GM12878 (cell line): Measurements from ENCODE around the gene TNKS1BP1. TPM values are rescaled to one million over a fixed set of nuclear protein-coding genes. Genes with fewer than 3 reads are reported as not detected.

Experiments used
- ATAC-seq: fragments of 200-7000 bp; cut with Tn5 transposase; 3 replicates; pipeline ENCODE4 v1.9.1; 2020; ENCODE audit warnings: mild to moderate bottlenecking, moderate library complexity
- BruUV-seq: library from RNA; stranded (reverse); fragments of 400-500 nt; replicated peaks from 2 replicates; lab custom pipeline; 2021; lab: Mats Ljungman, UMichigan
- CTCF ChIA-PET: fragments of 300-600 bp; sonication (Branson Sonifier 250); formaldehyde crosslinking; extraction: SDS; loops from one replicate; lab custom pipeline; 2021; ENCODE audit warnings: inconsistent platforms; lab: Yijun Ruan, JAX
- POLR2A ChIA-PET: fragments of 350-600 bp; formaldehyde crosslinking; extraction: SDS; loops from one replicate; lab custom pipeline; 2021; ENCODE audit warnings: inconsistent platforms; lab: Charles Lee
- RAD21 ChIA-PET: fragments of 300-600 bp; sonication (Branson Sonifier 250); formaldehyde crosslinking; loops from one replicate; lab custom pipeline; 2023; ENCODE audit warnings: antibody characterized with exemption; ENCODE audit not compliant: unreplicated experiment; lab: Charles Lee
- SMC1A ChIA-PET: fragments of 300-600 bp; sonication (Branson Sonifier 250); formaldehyde crosslinking; loops from one replicate; lab custom pipeline; 2023; ENCODE audit not compliant: unreplicated experiment, uncharacterized antibody; lab: Charles Lee
- DNase-seq: peaks from one replicate; pipeline ENCODE4 v3.0.0-alpha.2; 2011; ENCODE audit warnings: low read depth, low spot score
- FAIRE-seq: peaks from 3 replicates; lab custom pipeline; 2011; peaks lifted over from hg19 to GRCh38; lab: Jason Lieb, UNC
- H2AFZ ChIP-seq: 2 replicates; pipeline ENCODE4 v1.6.0; 2011; ENCODE audit warnings: low read depth, low read length, control low read depth; ENCODE audit not compliant: control insufficient read depth
- H3K27ac ChIP-seq: 2 replicates; pipeline ENCODE4 v1.5.1; 2011; ENCODE audit warnings: control low read depth; ENCODE audit not compliant: control insufficient read depth, insufficient read depth
- H3K27me3 ChIP-seq, 2 experiments: replicated peaks in 1 of 2; 2 replicates each; pipeline versions ENCODE4 v1.6.0 to v1.6.1; 2011; ENCODE audit warnings: low read length in 1 of 2; ENCODE audit not compliant: control insufficient read depth in 2 of 2, insufficient read depth in 2 of 2
- H3K36me3 ChIP-seq, 2 experiments: 2 replicates each; pipeline ENCODE4 v1.5.1; 2011; ENCODE audit warnings: low read length in 1 of 2; ENCODE audit not compliant: control insufficient read depth in 2 of 2, insufficient read depth in 2 of 2
- H3K4me1 ChIP-seq: 2 replicates; pipeline ENCODE4 v1.6.1; 2011; ENCODE audit warnings: mild to moderate bottlenecking, low read length, moderate library complexity, mixed read lengths; ENCODE audit not compliant: control insufficient read depth, insufficient read depth
- H3K4me2 ChIP-seq: 2 replicates; pipeline ENCODE4 v1.6.0; 2011; ENCODE audit warnings: control low read depth; ENCODE audit not compliant: control insufficient read depth, insufficient read depth
- H3K4me3 ChIP-seq: fragments of 200-600 bp; sonication (generic); 2 replicates; pipeline ENCODE4 v1.5.1; 2016
- H3K79me2 ChIP-seq: 2 replicates; pipeline ENCODE4 v1.6.0; 2011; ENCODE audit warnings: low read length; ENCODE audit not compliant: control insufficient read depth, insufficient read depth
- H3K9ac ChIP-seq: 2 replicates; pipeline ENCODE4 v1.8.0; 2011; ENCODE audit warnings: low read length, control low read depth, mixed read lengths; ENCODE audit not compliant: control insufficient read depth, insufficient read depth
- H3K9me3 ChIP-seq: replicated peaks from 3 replicates; pipeline ENCODE4 v1.5.1; 2011; ENCODE audit warnings: mild to moderate bottlenecking, low read length; ENCODE audit not compliant: control insufficient read depth, insufficient read depth
- H4K20me1 ChIP-seq: 2 replicates; pipeline ENCODE4 v1.6.0; 2011; ENCODE audit not compliant: control insufficient read depth, insufficient read depth
- EED ChIP-seq: sonication (generic); IDR thresholded peaks from 2 replicates; pipeline ENCODE4 v1.6.1; 2016; ENCODE audit warnings: antibody characterized with exemption, low read depth
- HDAC2 ChIP-seq: fragments of 200-600 bp; sonication (generic); IDR thresholded peaks from 2 replicates; pipeline ENCODE4 v1.6.1; 2017
- MEF2B ChIP-seq: fragments of 450-650 bp; IDR thresholded peaks from 2 replicates; pipeline ENCODE4 v1.6.1; 2018; ENCODE audit warnings: mild to moderate bottlenecking, moderate library complexity; ENCODE audit not compliant: partially characterized antibody, poor library complexity, severe bottlenecking
- PML ChIP-seq: IDR thresholded peaks from 2 replicates; pipeline ENCODE4 v1.6.1; 2012; ENCODE audit warnings: low read length, inconsistent platforms
- WGBS: methylation state at CpG from one replicate; pipeline ENCODE4 v1.1.6; 2016; ENCODE audit warnings: low lambda C conversion rate; ENCODE audit not compliant: insufficient replicate concordance, insufficient coverage; ENCODE audit errors: missing lambda C conversion rate; 5-methylcytosine and 5-hydroxymethylcytosine counted together
- in situ Hi-C: fragments of 300-500 bp; cut with MboI; formaldehyde crosslinking; loops from 9 replicates; pipeline ENCODE4 v1.14.3; 2018; ENCODE audit warnings: mixed read lengths
- intact Hi-C: fragments of 100-400 bp; cut with micrococcal nuclease; formaldehyde crosslinking; loops from one replicate; pipeline ENCODE4 v1.14.2; 2022; ENCODE audit not compliant: unreplicated experiment
- polyA plus RNA-seq, 11 experiments: library from polyadenylated mRNA; depleted of rRNA in 4 of 11; unstranded in 6 of 11; stranded (reverse) in 5 of 11; fragments of >200 nt; fragmentation: Nextera tagmentation in 4 of 11; fragmentation: Illumina TruSeq in 1 of 11; extraction: Ambion mirVana in 4 of 11; extraction: Trizol in 1 of 11; gene quantifications; 1 replicate in 1 of 11; 2 replicates in 10 of 11; pipeline versions ENCODE4 v1.2.1 to v1.2.3, GENCODE V29; 2011 to 2016; ENCODE audit warnings: inconsistent platforms in 2 of 11, missing spikeins in 2 of 11, low read depth in 1 of 11
- total RNA-seq, 4 experiments: library from RNA; depleted of rRNA in 3 of 4; stranded (reverse); fragments of >200 nt in 3 of 4; fragmentation: Illumina TruSeq in 1 of 4; extraction: Trizol in 1 of 4; gene quantifications; 2 replicates each; pipeline versions ENCODE4 v1.2.1 to v1.2.3, GENCODE V29; 2013 to 2021
- TF ChIP-seq, protein P1 (sequence below): fragments of 450-650 bp; IDR thresholded peaks from 2 replicates; pipeline ENCODE4 v1.6.1; 2018; ENCODE audit warnings: mild to moderate bottlenecking, low read depth, moderate library complexity; ENCODE audit not compliant: partially characterized antibody

Gene TNKS1BP1
- total and polyA plus RNA-seq, 10 of the 15 experiments (the other 5 are each of a cell fraction or from before 2014, with no cell fraction given): 0.26 to 15.8 (median 4.3) TPM

DNA sequence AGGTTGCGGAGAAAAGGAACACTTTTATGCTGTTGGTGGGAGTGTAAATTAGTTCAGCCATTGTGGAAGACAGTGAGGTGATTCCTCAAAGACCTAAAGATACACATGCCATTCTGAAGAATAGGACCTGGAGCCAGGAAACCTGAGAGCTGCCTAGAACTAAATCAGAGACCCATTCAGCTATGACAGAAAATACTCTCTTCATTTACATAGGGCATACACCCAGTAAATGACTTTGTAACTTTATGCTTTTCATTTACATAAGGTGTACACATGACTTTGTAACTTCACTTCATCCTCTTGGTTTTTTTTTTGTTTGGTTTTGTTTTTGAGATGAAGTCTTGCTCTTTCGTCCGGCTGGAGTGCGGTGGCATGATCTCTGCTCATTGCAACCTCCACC is 62.6 kb downstream of the TNKS1BP1 start:
- ATAC-seq (no peak), DNase-seq (no peak), FAIRE-seq (no peak)
- H3K79me2 ChIP-seq: no peaks in the 10 kb centered on the region
- H3K27me3 ChIP-seq: no peaks in the 10 kb centered on the region
- H3K9ac ChIP-seq: no peak overlapping the region
- CTCF ChIA-PET: interaction anchor here (0.7 to 1.6 kb wide), 2 partner anchors 13 to 146 kb away, joined by 4 to 11 read pairs; no protein-coding TSS in a partner anchor
- SMC1A ChIA-PET: no interaction called here
- POLR2A ChIA-PET: no interaction called here
- H3K4me1 ChIP-seq: no peaks in the 10 kb centered on the region
- no peak overlapping the region for H2AFZ ChIP-seq
- intact Hi-C loops: loop anchor here (10.0 kb wide), 2 partner anchors 67 to 637 kb away; no protein-coding TSS in a partner anchor
- H3K4me3 ChIP-seq: no peak overlapping the region
- H3K4me2 ChIP-seq: no peak overlapping the region
- no TSS peak for BruUV-seq
- TF ChIP-seq, protein P1, sequence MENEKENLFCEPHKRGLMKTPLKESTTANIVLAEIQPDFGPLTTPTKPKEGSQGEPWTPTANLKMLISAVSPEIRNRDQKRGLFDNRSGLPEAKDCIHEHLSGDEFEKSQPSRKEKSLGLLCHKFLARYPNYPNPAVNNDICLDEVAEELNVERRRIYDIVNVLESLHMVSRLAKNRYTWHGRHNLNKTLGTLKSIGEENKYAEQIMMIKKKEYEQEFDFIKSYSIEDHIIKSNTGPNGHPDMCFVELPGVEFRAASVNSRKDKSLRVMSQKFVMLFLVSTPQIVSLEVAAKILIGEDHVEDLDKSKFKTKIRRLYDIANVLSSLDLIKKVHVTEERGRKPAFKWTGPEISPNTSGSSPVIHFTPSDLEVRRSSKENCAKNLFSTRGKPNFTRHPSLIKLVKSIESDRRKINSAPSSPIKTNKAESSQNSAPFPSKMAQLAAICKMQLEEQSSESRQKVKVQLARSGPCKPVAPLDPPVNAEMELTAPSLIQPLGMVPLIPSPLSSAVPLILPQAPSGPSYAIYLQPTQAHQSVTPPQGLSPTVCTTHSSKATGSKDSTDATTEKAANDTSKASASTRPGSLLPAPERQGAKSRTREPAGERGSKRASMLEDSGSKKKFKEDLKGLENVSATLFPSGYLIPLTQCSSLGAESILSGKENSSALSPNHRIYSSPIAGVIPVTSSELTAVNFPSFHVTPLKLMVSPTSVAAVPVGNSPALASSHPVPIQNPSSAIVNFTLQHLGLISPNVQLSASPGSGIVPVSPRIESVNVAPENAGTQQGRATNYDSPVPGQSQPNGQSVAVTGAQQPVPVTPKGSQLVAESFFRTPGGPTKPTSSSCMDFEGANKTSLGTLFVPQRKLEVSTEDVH: no peak
- TF ChIP-seq PML (no peak), HDAC2 (no peak), MEF2B (no peak), EED (no peak)
- no peaks in the 10 kb centered on the region for H3K36me3 ChIP-seq
- in situ Hi-C loops: loop anchor here (25.0 kb wide), 1 partner anchor 1325 kb away; the partner anchor contains the start of gene OR5I1
- RAD21 ChIA-PET: no interaction called here
- H4K20me1 ChIP-seq: no peaks in the 10 kb centered on the region
- no peaks in the 10 kb centered on the region for H3K9me3 ChIP-seq
- 21% methylated on average over 4 of the region's 4 CpGs for WGBS
- no peak overlapping the region for H3K27ac ChIP-seq
